H9 (cell line): ENCODE measurements around the gene SV2C. TPM values are rescaled to one million over a fixed set of nuclear protein-coding genes. Genes with fewer than 3 reads are reported as not detected.

Source experiments
- DNase-seq: peaks from one replicate; pipeline ENCODE4 v3.0.0-alpha.2; 2017
- H2AFZ ChIP-seq: one replicate; pipeline ENCODE4 v1.6.1; 2013; ENCODE audit warnings: mild to moderate bottlenecking, low read length, control low read depth, moderate library complexity
- H2AK5ac ChIP-seq: 2 replicates; pipeline ENCODE4 v1.6.1; 2013; ENCODE audit warnings: low read length, control low read depth, mixed read lengths; ENCODE audit not compliant: insufficient read length
- H2BK120ac ChIP-seq: one replicate; pipeline ENCODE4 v1.6.1; 2013; ENCODE audit warnings: low read depth, mild to moderate bottlenecking, low read length, control low read depth, inconsistent platforms; ENCODE audit not compliant: poor library complexity, severe bottlenecking
- H2BK12ac ChIP-seq: 2 replicates; pipeline ENCODE4 v1.6.1; 2013; ENCODE audit warnings: low read length, control low read depth, mixed read lengths, low read depth; ENCODE audit not compliant: insufficient read length
- H2BK15ac ChIP-seq: 2 replicates; pipeline ENCODE4 v1.6.1; 2013; ENCODE audit warnings: low read depth, low read length, control low read depth
- H2BK20ac ChIP-seq: one replicate; pipeline ENCODE4 v1.6.1; 2013; ENCODE audit warnings: low read depth, mild to moderate bottlenecking, low read length, control low read depth, inconsistent platforms; ENCODE audit not compliant: poor library complexity, severe bottlenecking
- H2BK5ac ChIP-seq: 2 replicates; pipeline ENCODE4 v1.6.1; 2013; ENCODE audit warnings: low read length, control low read depth, mixed read lengths; ENCODE audit not compliant: insufficient read length
- H3K14ac ChIP-seq: 2 replicates; pipeline ENCODE4 v1.6.1; 2013; ENCODE audit warnings: low read length, control low read depth; ENCODE audit not compliant: insufficient read depth
- H3K18ac ChIP-seq: 2 replicates; pipeline ENCODE4 v1.6.1; 2013; ENCODE audit warnings: low read depth, mild to moderate bottlenecking, mixed read lengths, low read length, control low read depth; ENCODE audit not compliant: insufficient read length
- H3K23ac ChIP-seq: 2 replicates; pipeline ENCODE4 v1.6.1; 2013; ENCODE audit warnings: low read length, control low read depth, mixed read lengths, low read depth; ENCODE audit not compliant: insufficient read length
- H3K23me2 ChIP-seq: 2 replicates; pipeline ENCODE4 v1.6.1; 2013; ENCODE audit warnings: low read depth, mild to moderate bottlenecking, mixed read lengths, low read length, control low read depth; ENCODE audit not compliant: insufficient read length, poor library complexity, severe bottlenecking
- H3K27ac ChIP-seq: 2 replicates; pipeline ENCODE4 v1.5.1; 2013; ENCODE audit warnings: low read length, control low read depth, mixed read lengths, low read depth; ENCODE audit not compliant: insufficient read length
- H3K27me3 ChIP-seq: 2 replicates; pipeline ENCODE4 v1.6.1; 2013; ENCODE audit warnings: low read length, control low read depth, inconsistent platforms; ENCODE audit not compliant: insufficient read depth
- H3K4ac ChIP-seq: 2 replicates; pipeline ENCODE4 v1.6.1; 2013; ENCODE audit warnings: low read depth, mild to moderate bottlenecking, control low read depth, inconsistent platforms, low read length, moderate library complexity
- H3K4me1 ChIP-seq: 2 replicates; pipeline ENCODE4 v1.6.1; 2013; ENCODE audit warnings: low read length, control low read depth, inconsistent platforms; ENCODE audit not compliant: insufficient read depth
- H3K4me2 ChIP-seq: 2 replicates; pipeline ENCODE4 v1.6.1; 2013; ENCODE audit warnings: low read length, control low read depth, mixed read lengths; ENCODE audit not compliant: insufficient read length, insufficient read depth
- H3K56ac ChIP-seq: 2 replicates; pipeline ENCODE4 v1.6.1; 2013; ENCODE audit warnings: low read depth, mild to moderate bottlenecking, mixed read lengths, low read length, control low read depth; ENCODE audit not compliant: insufficient read length
- H3K79me1 ChIP-seq: 2 replicates; pipeline ENCODE4 v1.6.1; 2013; ENCODE audit warnings: low read depth, mild to moderate bottlenecking, moderate library complexity, low read length, control low read depth, inconsistent platforms; ENCODE audit not compliant: insufficient read depth, poor library complexity, severe bottlenecking
- H3K79me2 ChIP-seq: 2 replicates; pipeline ENCODE4 v1.6.1; 2013; ENCODE audit warnings: low read length, control low read depth, inconsistent platforms; ENCODE audit not compliant: insufficient read depth
- H3K9ac ChIP-seq: 2 replicates; pipeline ENCODE4 v1.6.1; 2013; ENCODE audit warnings: low read length, control low read depth, mixed read lengths; ENCODE audit not compliant: insufficient read length; ENCODE audit errors: extremely low read depth
- H3K9me3 ChIP-seq: one replicate; pipeline ENCODE4 v1.6.1; 2013; ENCODE audit warnings: low read depth, low read length, inconsistent platforms; ENCODE audit not compliant: control insufficient read depth
- H3T11ph ChIP-seq: one replicate; pipeline ENCODE4 v1.6.1; 2013; ENCODE audit warnings: mild to moderate bottlenecking, low read length, control low read depth, inconsistent platforms
- H4K20me1 ChIP-seq: one replicate; pipeline ENCODE4 v1.6.1; 2013; ENCODE audit not compliant: control insufficient read depth, insufficient read length, insufficient read depth
- H4K5ac ChIP-seq: 2 replicates; pipeline ENCODE4 v1.6.1; 2013; ENCODE audit warnings: low read depth, mild to moderate bottlenecking, mixed read lengths, low read length, control low read depth; ENCODE audit not compliant: insufficient read length
- H4K8ac ChIP-seq: replicated peaks from 2 replicates; pipeline ENCODE4 v1.6.1; 2013; ENCODE audit warnings: low read length, control low read depth, mixed read lengths, low read depth; ENCODE audit not compliant: insufficient read length
- H4K91ac ChIP-seq: 2 replicates; pipeline ENCODE4 v1.6.1; 2013; ENCODE audit warnings: low read depth, mild to moderate bottlenecking, moderate library complexity, mixed read lengths, low read length, control low read depth; ENCODE audit not compliant: insufficient read length
- H3K27ac Mint-ChIP-seq, 3 experiments: 2 replicates in 2 of 3; 3 replicates in 1 of 3; pipeline ENCODE4 v1.8.0; 2020 to 2021; ENCODE audit warnings: mixed read lengths in 3 of 3, mild to moderate bottlenecking in 1 of 3, moderate library complexity in 1 of 3
- H3K27me3 Mint-ChIP-seq: 2 replicates; pipeline ENCODE4 v1.8.0; 2021; ENCODE audit warnings: low read depth, mild to moderate bottlenecking, moderate library complexity, mixed read lengths
- H3K36me3 Mint-ChIP-seq, 3 experiments: 2 replicates in 2 of 3; 3 replicates in 1 of 3; pipeline ENCODE4 v1.8.0; 2020 to 2021; ENCODE audit warnings: low read depth in 3 of 3, mixed read lengths in 3 of 3; ENCODE audit not compliant: insufficient read depth in 1 of 3
- H3K4me1 Mint-ChIP-seq, 2 experiments: 2 replicates each; pipeline ENCODE4 v1.8.0; 2020; ENCODE audit warnings: mixed read lengths in 2 of 2
- H3K4me3 Mint-ChIP-seq, 2 experiments: 2 replicates in 1 of 2; 3 replicates in 1 of 2; pipeline ENCODE4 v1.8.0; 2020 to 2021; ENCODE audit warnings: mild to moderate bottlenecking in 2 of 2, mixed read lengths in 2 of 2, moderate library complexity in 1 of 2
- H3K9me3 Mint-ChIP-seq, 2 experiments: 2 replicates in 1 of 2; 3 replicates in 1 of 2; pipeline ENCODE4 v1.8.0; 2020; ENCODE audit warnings: mild to moderate bottlenecking in 2 of 2, mixed read lengths in 2 of 2, moderate library complexity in 1 of 2
- CTCF ChIP-seq: fragments of 200-600 bp; sonication (generic); conservative IDR thresholded peaks from 3 replicates; pipeline ENCODE4 v1.8.0; 2021; ENCODE audit warnings: antibody characterized with exemption, mild to moderate bottlenecking
- WGBS: extraction: QIAGEN DNeasy Blood & Tissue Kit; methylation state at CpG from one replicate; pipeline ENCODE4 v1.1.7; 2013; ENCODE audit warnings: missing lambda C conversion rate, low lambda C conversion rate, mixed read lengths; ENCODE audit not compliant: insufficient read length; ENCODE audit errors: extremely low coverage; 5-methylcytosine and 5-hydroxymethylcytosine counted together
- total RNA-seq: library from RNA; stranded (reverse); gene quantifications from 2 replicates; pipeline ENCODE4 v1.2.1, GENCODE V29; 2021

The SV2C gene
- total RNA-seq, 1 experiment from 2014 or later, result 0.09 TPM

GRCh38 chr5:76326577-76327302, 243.6 kb downstream of the SV2C start:
- no peak overlapping the region for H2BK5ac ChIP-seq
- H3K23ac ChIP-seq, result no peak overlapping the region
- Mint-ChIP-seq H3K9me3 (peaks cover 10 to 12% of the 10 kb centered on the region in 2 experiments; a peak in 3 of 5 replicates), H3K4me1 (peaks cover 49 to 51% of the 10 kb centered on the region in 2 experiments), H3K27me3 (peaks cover 20% of the 10 kb centered on the region), H3K27ac (peak overlapping the region in 2 of 3 experiments; percentile 12 to 87; a peak in 4 of 7 replicates), H3K4me3 (peak overlapping the region; percentile 50 to 78), H3K36me3 (peaks cover 0 to 9% (median 0%) of the 10 kb centered on the region in 3 experiments; a peak in 3 of 7 replicates)
- DNase-seq, result peak; percentile 63
- no peak overlapping the region for H2BK12ac ChIP-seq
- no peak for TF ChIP-seq CTCF
- WGBS, result no CpG with 5 or more reads among the region's 10 CpGs
- no peaks in the 10 kb centered on the region for H3K79me1 ChIP-seq
- no peak overlapping the region for H4K91ac ChIP-seq
- H2BK120ac ChIP-seq, result no peak overlapping the region
- no peaks in the 10 kb centered on the region for H3K9me3 ChIP-seq
- no peak overlapping the region for H3K4ac ChIP-seq
- peaks cover 12% of the 10 kb centered on the region; the same call in 1 of the 2 replicates for H3K4me1 ChIP-seq
- H2AK5ac ChIP-seq, result no peak overlapping the region
- no peaks in the 10 kb centered on the region for H4K20me1 ChIP-seq
- H2BK15ac ChIP-seq, result no peak overlapping the region
- no peak overlapping the region for H4K8ac ChIP-seq
- no peak overlapping the region for H2AFZ ChIP-seq
- H3K23me2 ChIP-seq, result peaks cover 6% of the 10 kb centered on the region
- H3K56ac ChIP-seq, result no peak overlapping the region
- H3K79me2 ChIP-seq, result no peaks in the 10 kb centered on the region
- no peak overlapping the region for H3K9ac ChIP-seq
- no peak overlapping the region for H4K5ac ChIP-seq
- H3K14ac ChIP-seq, result no peak overlapping the region
- no peaks in the 10 kb centered on the region for H3K27me3 ChIP-seq
- H3K18ac ChIP-seq, result no peak overlapping the region
- H3K27ac ChIP-seq, result no peak overlapping the region
- H3T11ph ChIP-seq, result no peak overlapping the region
- H2BK20ac ChIP-seq, result no peak overlapping the region
- peak overlapping the region; percentile 49 for H3K4me2 ChIP-seq
